ENCODE measurements around the gene MACROD2.
"Not testable (repeated sequence)": the region's sequence is repeated elsewhere in the genome, so short reads cannot be mapped to it uniquely, and the experiment has no call there.

MACROD2 gene

DNA sequence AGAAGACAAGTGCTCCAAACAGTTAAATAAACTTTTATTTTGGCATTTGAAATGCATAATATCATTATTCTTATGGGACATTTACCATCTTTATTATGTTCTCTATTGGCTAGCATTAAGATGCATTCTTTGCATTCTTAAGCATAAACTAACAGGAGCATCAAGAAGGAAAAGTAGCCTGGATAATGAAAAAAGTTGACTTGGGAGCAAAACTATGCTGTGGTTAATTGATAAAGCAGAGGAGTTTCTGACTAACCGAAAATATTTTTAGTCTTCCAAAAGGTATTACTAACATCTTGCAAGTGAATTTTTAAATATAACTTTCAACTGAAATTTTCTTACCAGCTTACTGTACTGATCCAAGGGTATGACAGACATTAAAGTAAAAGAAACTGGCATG lies 201.8 kb downstream of the MACROD2 start:
- DNase-seq, result no peak

DNA sequence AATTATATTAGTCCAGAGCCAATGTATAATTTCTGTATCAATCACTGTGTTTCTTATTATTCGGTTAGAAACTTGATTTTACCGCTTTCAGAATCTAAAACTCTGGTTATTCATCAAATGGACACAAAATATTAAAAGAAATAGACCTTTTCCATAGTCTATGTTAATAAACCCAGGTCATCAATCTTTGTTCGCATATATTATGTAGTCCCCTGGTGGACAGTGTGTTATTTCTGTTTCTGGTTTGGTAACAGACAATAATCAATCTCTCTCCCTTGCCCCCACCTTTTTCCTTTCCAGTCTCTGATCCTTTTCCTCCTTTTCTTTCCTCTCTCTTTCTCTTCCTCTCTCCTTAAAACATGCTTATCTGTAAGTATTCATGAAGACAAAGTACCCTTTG lies 203.1 kb downstream of the MACROD2 start:
- peak; percentile 3 for DNase-seq

GRCh38 chr20:14199111-14199510 lies 203.8 kb downstream of the MACROD2 start:
- no peak for DNase-seq

DNA sequence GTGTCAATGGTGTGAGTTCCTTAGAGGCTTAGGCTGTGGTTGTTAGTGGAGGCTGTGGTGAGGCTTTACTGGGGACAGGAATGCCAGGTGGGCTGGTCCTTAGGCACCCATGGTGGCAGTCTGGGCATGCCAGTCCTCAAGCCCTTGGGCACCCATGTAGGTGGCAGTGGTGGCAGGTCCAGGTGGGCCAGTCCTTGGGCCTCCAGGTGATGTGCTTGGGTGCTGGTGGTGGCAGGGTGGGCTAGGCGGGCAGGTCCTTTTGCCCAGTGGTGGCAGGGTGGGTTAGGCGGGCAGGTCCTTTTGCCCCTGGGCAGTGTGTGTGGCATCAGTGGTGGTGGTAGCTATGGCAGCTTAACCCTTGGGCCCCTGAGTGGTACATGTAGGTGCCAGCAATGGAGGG lies 208.3 kb downstream of the MACROD2 start:
- DNase-seq, result no peak

- no peak for DNase-seq
Observed at GRCh38 chr20:14207591-14207990, 212.3 kb downstream of the MACROD2 start.

DNA sequence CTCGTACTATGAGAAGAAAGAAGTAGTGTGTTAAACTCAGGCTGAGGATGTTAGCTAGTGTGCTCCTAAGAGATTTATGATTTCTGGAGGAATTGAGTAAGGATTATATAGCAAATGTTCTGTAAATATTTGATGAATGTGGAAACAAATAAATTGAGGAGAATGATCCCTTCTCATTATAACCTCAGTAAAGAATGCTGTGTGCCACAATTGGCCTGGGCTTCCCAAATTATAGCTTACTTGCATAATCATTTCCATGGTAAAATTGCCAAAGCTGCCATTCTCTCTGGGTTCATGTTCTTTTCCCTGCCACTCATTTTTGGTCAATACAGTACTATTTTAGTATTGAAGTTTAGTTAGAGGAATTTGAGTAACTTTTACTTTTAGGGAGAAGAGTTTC lies 213.6 kb downstream of the MACROD2 start:
- DNase-seq, result no peak

GRCh38 chr20:14210146-14210545 lies 214.8 kb downstream of the MACROD2 start:
- DNase-seq, result peak; percentile 74

DNA sequence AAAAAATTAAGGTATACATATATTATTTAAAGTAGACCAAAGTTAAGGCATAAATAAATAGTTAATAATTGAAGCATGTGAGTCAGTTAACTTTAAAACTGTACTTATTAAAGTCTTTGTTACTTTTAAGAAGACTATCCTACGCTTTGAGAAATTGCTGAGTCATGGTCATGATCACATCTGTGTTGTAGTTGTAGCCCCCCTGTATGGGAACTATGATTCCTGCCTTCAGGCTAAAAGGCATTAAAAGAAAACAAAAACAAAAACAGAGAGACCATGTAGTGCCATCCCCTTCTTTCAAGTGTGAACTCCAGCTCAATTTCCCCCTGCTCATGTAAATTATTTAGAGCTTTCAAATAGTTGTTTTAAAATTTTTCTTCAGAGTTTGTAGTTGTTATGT lies 218.7 kb downstream of the MACROD2 start:
- no peak for DNase-seq

GRCh38 chr20:14215880-14216279 lies 220.6 kb downstream of the MACROD2 start:
- not testable (repeated sequence) for DNase-seq

DNA sequence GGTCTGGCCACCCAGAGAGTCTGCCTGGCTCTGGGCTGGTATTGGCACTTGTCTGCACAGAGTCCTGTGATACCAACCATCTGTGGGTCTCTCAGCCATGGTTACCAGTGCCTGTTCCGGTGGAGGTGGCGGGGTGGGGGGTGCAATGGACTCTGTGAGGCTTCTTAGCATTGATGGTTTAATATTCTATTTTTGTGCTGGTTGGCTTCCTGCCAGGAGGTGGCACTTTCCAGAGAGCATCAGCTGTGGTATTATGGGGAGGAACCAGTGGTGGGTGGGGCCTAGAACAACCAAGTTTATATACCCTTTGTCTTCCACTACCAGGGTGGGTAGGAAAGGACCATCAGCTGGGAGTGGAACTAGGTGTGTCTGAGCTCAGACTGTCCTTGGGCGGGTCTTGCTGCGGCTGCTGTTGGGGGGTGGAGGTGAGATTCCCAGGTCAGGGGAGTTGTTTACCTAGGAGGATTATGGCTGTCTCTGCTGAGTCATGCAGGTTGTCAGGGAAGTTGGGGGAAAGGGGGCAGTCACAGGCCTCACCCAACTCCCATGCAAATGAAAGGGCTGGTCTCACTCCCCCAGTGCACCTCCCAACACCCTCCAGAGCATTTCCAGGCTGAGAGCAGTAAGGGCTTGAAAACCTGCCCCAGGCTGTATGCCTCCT lies 224.6 kb downstream of the MACROD2 start:
- peak; percentile 84 for DNase-seq

- no peak for DNase-seq
Observed at GRCh38 chr20:14220986-14221385, 225.7 kb downstream of the MACROD2 start.

- DNase-seq, result no peak
Observed at GRCh38 chr20:14223806-14224205, 228.5 kb downstream of the MACROD2 start.

DNA sequence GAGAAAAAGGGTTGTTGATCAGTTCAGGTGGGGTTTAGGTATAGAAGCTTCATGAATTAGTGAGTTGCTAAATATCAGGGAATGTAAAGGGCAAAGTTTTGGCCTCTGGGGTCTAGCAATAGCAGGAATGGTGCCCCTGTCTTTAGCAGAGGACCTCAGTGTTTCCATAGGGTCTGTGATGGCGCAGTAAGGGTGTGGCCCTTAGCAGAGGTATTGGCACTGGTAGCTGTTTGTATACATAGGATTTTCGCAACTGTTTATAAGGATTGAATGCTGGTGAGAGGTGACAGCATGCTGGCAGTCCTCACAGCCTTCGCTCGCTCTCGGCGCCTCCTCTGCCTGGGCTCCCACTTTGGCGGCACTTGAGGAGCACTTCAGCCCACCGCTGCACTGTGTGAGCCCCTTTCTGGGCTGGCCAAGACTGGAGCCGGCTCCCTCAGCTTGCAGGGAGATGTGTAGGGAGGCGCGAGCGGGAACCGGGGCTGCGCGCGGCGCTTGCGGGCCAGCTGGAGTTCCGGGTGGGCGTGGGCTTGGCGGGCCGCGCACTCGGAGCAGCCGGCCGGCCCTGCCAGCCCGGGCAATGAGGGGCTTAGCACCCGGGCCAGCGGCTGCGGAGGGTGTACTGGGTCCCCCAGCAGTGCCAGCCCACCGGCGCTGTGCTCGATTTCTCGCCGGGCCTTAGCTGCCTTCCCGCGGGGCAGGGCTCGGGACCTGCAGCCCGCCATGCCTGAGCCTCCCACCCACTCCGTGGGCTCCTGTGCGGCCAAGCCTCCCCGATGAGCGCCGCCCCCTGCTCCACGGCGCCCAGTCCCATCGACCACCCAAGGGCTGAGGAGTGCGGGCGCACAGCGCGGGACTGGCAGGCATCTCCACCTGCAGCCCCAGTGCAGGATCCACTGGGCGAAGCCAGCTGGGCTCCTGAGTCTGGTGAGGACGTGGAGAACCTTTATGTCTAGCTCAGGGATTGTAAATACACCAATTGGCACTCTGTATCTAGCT lies 231.0 kb downstream of the MACROD2 start:
- DNase-seq, result peak; percentile 58

GRCh38 chr20:14232650-14233049 lies 237.3 kb downstream of the MACROD2 start:
- DNase-seq, result no peak

GRCh38 chr20:14234666-14235295 lies 239.5 kb downstream of the MACROD2 start:
- DNase-seq, result no peak

DNA sequence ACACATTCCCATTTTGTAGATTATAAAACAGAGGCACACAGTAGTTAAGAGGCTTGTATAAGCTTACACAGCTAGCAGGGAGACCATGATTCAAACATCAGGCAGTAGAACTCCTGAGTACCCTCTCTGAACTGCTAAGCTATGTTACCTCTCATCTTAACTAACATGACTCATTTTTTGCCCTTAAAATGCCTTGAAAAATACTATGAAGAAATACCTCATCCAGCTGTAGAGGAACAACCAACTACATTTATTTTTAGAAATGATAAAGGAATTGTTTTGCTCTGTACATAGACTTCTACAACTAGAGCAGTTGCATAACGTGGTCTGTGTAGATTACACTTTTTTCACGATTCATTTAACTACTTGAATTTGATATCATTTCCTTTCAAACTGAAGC lies 240.0 kb downstream of the MACROD2 start:
- no peak for DNase-seq

GRCh38 chr20:14245368-14245970 lies 250.2 kb downstream of the MACROD2 start:
- DNase-seq, result no peak

GRCh38 chr20:14259689-14260088 lies 264.4 kb downstream of the MACROD2 start:
- DNase-seq, result no peak

DNA sequence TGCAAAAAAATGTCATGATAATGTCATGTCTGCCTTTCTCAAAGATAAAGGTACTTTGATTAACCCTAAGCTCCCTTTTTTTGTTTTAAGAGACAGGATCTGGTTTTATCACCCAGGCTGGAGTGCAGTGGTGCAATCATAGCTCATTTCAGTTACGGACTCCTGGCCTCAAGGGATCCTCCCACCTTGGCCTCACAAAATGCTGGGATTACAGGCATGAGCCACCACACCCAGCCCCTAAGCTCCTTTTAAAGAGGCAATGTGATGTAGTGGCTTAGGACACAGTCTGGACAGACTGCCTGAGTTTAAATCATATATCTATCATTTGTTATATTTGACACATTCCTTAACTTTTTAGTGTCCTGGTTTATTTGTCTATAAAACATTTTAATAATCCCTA lies 265.1 kb downstream of the MACROD2 start:
- DNase-seq, result no peak

DNA sequence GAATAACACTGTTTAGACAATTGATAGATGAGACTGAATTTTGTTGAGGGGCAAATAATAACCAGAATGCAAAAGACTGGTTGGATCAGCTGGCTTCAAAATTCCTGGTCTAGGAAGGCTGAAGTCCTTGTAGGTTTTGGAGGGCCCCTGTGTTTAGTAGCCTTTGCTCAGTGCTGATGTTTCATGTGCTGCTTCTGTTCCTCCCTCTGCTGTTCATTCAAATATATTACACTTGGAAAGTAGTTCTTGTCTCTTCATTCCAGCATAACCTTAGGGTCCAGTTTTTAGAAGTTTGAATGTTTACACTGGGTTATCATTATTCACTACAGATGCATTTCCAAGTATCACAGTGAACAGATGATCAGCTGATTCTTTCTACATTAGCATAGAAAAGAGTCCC lies 269.6 kb downstream of the MACROD2 start:
- peak; percentile 30 for DNase-seq

- DNase-seq, result no peak
Observed at GRCh38 chr20:14266246-14266645, 270.9 kb downstream of the MACROD2 start.

DNA sequence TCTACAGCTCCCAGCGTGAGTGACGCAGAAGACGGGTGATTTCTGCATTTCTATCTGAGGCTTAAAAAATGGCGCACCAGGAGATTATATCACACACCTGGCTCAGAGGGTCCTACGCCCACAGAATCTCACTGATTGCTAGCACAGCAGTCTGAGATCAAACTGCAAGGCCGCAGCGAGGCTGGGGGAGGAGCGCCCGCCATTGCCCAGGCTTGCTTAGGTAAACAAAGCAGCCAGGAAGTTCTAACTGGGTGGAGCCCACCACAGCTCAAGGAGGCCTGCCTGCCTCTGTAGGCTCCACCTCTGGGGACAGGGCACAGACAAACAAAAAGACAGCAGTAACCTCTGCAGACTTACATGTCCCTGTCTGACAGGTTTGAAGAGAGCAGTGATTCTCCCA lies 275.4 kb downstream of the MACROD2 start:
- DNase-seq, result not testable (repeated sequence)

DNA sequence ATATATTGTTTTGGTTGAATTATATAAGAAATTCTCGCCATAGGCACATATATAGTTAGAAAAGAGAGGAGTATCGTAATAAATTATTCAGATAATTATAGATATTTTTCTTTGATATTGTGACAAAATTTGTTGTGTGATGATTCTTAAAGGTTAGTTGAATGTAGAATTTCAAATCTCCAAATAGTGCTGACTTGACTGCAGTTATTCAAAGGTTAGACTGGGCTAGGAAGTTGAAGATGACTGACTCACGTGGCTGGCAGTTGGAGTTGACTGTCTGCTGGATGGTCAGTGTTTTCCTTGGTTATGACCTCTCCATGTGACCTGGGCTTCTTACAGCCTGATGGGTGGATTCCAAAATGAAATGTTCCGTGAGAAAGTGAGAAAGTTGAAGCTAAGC lies 286.8 kb downstream of the MACROD2 start:
- DNase-seq, result no peak
